Ascending aorta (tissue), 2 donors: ENCODE results near the gene GSTM1. TPM values are rescaled to one million over a fixed set of nuclear protein-coding genes. Genes with fewer than 3 reads are reported as not detected.

Experiments used
- DNase-seq, 2 donors: peaks; one replicate each; pipeline ENCODE4 v3.0.0-alpha.2; 2019; ENCODE audit warnings: low spot score in 2 of 2
- H3K27ac ChIP-seq, 2 donors: fragments of 200-600 bp; sonication (generic); one replicate each; pipeline ENCODE4 v1.5.1; 2016 to 2017; ENCODE audit warnings: mild to moderate bottlenecking in 1 of 2
- H3K27me3 ChIP-seq: fragments of 200-600 bp; sonication (generic); one replicate; pipeline ENCODE4 v1.5.1; 2017
- H3K36me3 ChIP-seq, 2 donors: fragments of 200-600 bp; sonication (generic); one replicate each; pipeline ENCODE4 v1.5.1; 2016
- H3K4me1 ChIP-seq, 2 donors: fragments of 200-600 bp; sonication (generic); one replicate each; pipeline ENCODE4 v1.5.1; 2016 to 2017; ENCODE audit warnings: mild to moderate bottlenecking in 1 of 2
- H3K4me3 ChIP-seq, 2 donors: fragments of 200-600 bp; sonication (generic); one replicate each; pipeline ENCODE4 v1.5.1; 2016 to 2017; ENCODE audit warnings: mild to moderate bottlenecking in 1 of 2
- H3K9me3 ChIP-seq, 2 donors: fragments of 200-600 bp; sonication (generic); one replicate each; pipeline ENCODE4 v1.5.1; 2016
- intact Hi-C: fragments of 100-400 bp; cut with DNase I; formaldehyde crosslinking; loops from one replicate; pipeline ENCODE4 v1.15.1; 2023
- total RNA-seq: library from RNA; depleted of rRNA; stranded (reverse); fragments of >200 nt; gene quantifications from one replicate; pipeline ENCODE4 v1.1.0, GENCODE V29; 2016
- TF ChIP-seq, protein P1 (sequence below), 3 experiments: fragments of 200-600 bp in 2 of 3; fragments of 450-650 bp in 1 of 3; sonication (generic) in 2 of 3; IDR thresholded peaks; one replicate each; pipeline ENCODE4 v1.5.1; 2016 to 2019; ENCODE audit warnings: antibody characterized with exemption in 3 of 3, mild to moderate bottlenecking in 1 of 3, moderate library complexity in 1 of 3

GSTM1 gene
- 89.4 TPM for total RNA-seq

DNA sequence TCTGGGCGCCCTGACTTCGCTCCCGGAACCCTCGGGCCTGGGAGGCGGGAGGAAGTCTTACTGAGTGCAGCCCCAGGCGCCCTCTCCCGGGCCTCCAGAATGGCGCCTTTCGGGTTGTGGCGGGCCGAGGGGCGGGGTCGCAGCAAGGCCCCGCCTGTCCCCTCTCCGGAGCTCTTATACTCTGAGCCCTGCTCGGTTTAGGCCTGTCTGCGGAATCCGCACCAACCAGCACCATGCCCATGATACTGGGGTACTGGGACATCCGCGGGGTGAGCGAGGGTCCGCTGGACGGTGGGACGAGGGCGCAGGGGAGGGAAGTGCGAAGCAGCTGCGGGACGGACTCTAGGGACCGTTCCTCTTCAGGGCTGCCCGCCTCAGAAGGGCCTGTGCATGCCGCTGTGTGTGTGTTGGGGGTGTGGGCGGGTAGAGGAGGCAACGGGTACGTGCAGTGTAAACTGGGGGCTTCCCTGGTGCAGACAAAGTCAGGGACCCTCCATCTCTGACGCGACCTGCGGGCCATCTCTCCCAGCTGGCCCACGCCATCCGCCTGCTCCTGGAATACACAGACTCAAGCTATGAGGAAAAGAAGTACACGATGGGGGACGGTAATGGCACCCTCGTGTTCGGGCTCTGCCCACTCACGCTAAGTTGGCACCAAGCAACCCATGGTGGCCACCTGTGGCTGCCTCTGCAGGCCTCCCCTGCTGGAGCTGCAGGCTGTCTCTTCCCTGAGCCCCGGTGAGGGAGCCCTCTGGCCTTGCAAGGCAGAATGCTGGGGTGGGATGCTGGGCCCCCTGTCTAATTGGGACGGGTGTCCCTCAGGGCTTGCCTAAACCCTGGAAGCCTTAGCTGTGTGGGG lies at the start of gene GSTM1:
Gene GSTM1, plus strand, starts transcription at position 177 of the 859 bp plus-strand sequence. Its CDS starts 57 bp downstream, at position 234.
- Histone ChIP-seq H3K27ac (peak within 1 kb of the TSS in 1 of 2 donors; percentile 46), H3K4me3 (peak within 1 kb of the TSS in 1 of 2 donors; percentile 38)
- intact Hi-C loops, result loop anchor here (1.0 to 5.0 kb wide), 2 partner anchors 46 to 140 kb away; partner anchors contain the start of gene GNAI3

DNA sequence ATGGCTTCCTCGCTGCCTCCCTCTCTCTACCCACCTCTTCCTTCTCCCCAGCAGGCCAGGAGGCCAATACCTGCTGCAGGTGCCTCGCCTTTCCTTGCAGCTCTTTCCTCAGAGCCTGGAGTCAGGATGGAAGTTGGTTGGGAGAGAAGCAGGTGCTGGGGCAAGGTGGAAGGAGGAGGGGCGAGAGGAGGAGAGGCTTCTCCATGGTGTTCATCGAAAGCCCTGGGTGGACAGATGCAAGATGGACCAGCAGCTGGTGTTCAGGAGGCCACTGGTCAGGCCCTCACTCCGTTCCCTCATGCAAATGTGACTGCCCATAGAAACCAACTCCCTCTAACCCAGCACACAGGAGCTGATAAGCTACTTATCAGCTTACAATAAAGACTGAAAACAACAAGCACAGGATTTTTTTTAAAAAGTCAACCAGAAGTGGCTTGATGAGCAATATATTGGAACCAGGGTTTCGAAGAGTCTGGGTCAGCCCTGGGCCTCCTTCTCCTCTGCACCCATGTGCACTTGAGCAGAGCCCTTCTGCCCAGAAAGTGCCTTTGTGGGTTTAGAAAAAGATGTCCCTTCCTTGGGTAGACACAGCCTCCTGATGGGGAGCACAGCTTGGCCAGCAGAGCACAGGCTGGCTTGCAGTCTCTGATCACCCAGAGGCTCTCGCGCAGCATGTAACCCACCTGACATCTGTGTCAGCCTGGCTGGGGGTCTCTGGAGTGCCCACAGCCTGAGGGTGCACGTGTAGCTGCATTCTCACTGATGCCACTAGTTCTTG lies 48.4 kb upstream of the GSTM1 start:
- intact Hi-C loops, result no loop called here
- Histone ChIP-seq H3K36me3 (no peaks in the 10 kb centered on the region), H3K27ac (no peak overlapping the region), H3K9me3 (no peaks in the 10 kb centered on the region), H3K4me3 (no peak overlapping the region), H3K4me1 (no peaks in the 10 kb centered on the region), H3K27me3 (no peaks in the 10 kb centered on the region)
- DNase-seq, result no peak
- TF ChIP-seq, protein P1, sequence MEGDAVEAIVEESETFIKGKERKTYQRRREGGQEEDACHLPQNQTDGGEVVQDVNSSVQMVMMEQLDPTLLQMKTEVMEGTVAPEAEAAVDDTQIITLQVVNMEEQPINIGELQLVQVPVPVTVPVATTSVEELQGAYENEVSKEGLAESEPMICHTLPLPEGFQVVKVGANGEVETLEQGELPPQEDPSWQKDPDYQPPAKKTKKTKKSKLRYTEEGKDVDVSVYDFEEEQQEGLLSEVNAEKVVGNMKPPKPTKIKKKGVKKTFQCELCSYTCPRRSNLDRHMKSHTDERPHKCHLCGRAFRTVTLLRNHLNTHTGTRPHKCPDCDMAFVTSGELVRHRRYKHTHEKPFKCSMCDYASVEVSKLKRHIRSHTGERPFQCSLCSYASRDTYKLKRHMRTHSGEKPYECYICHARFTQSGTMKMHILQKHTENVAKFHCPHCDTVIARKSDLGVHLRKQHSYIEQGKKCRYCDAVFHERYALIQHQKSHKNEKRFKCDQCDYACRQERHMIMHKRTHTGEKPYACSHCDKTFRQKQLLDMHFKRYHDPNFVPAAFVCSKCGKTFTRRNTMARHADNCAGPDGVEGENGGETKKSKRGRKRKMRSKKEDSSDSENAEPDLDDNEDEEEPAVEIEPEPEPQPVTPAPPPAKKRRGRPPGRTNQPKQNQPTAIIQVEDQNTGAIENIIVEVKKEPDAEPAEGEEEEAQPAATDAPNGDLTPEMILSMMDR (IDR thresholded peaks at IDR 0.05), result no peak

More for the DNA sequence above, at the start of gene GSTM1:
- TF ChIP-seq, protein P1 (IDR thresholded peaks at IDR 0.05), result peak in 1 of 3 experiments; percentile 41
- no peaks in the 10 kb centered on the region for H3K9me3 ChIP-seq
- peak in 1 of 2 donors; percentile 89 for DNase-seq
- no peaks in the 10 kb centered on the region for H3K27me3 ChIP-seq
- H3K4me1 ChIP-seq, result no peaks in the 10 kb centered on the region
- no peaks in the 10 kb centered on the region for H3K36me3 ChIP-seq

DNA sequence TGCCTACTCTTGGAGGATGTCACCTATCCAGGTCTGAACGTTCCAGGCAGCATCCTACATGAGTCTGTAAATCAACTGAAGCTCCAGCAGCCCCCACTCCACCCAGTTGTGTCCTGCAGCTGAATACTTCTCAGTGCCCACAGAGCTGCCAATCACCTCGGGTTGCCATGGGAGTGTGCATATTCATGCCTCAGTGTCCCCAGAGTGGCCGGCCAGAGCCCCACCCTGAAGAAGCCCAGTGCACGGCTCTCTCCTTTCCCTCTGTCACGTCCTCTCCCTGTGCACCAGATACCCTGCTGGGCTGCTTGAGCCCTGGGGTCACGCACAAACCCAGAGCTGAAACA lies 47.8 kb upstream of the GSTM1 start:
- no peaks in the 10 kb centered on the region for H3K4me1 ChIP-seq
- DNase-seq, result no peak
- TF ChIP-seq, protein P1 (IDR thresholded peaks at IDR 0.05), result no peak
- no peaks in the 10 kb centered on the region for H3K9me3 ChIP-seq
- no peaks in the 10 kb centered on the region for H3K27me3 ChIP-seq
- no peaks in the 10 kb centered on the region for H3K36me3 ChIP-seq
- no peak overlapping the region for H3K27ac ChIP-seq
- intact Hi-C loops, result loop anchor here (5.0 kb wide), 4 partner anchors 47 to 342 kb away; partner anchors contain the start of genes AHCYL1, GNAI3 and GSTM1
- H3K4me3 ChIP-seq, result no peak overlapping the region

DNA sequence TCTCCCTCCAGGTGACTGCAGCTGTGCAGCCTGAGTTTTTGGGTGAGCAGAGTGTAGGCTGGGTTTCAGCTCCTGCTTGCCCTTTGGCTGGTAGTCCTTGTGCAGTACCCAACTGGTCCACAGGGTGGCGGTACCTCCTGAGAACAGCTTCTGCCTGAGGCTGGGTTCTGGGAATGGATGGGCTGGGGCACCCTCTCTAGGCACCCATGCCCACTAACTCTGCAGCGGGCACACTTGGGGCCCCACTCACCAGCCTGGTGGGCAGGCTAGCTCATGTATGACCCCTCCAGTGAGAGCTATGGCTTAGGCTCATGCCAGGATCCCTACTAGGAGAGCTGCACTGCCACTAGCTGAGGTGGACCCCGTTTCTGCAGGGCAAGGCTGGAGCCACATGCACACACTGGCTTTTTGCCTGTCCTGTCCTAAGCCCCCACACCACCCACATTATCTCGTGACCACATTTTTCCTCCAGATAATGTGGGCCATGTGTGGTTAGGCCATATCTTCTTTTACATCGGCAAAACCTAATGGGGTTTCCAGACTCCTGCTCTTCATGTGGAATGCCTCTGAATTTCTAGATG lies 47.2 kb upstream of the GSTM1 start:
- TF ChIP-seq, protein P1 (IDR thresholded peaks at IDR 0.05), result peak; percentile 86 to 95 (median 94)
- Histone ChIP-seq H3K36me3 (no peaks in the 10 kb centered on the region), H3K4me1 (no peaks in the 10 kb centered on the region), H3K27me3 (no peaks in the 10 kb centered on the region), H3K9me3 (no peaks in the 10 kb centered on the region), H3K4me3 (no peak overlapping the region), H3K27ac (no peak overlapping the region)
- DNase-seq, result peak in 1 of 2 donors; percentile 93
- intact Hi-C loops, result loop anchor here (5.0 kb wide), 4 partner anchors 47 to 342 kb away; partner anchors contain the start of genes AHCYL1, GNAI3 and GSTM1

DNA sequence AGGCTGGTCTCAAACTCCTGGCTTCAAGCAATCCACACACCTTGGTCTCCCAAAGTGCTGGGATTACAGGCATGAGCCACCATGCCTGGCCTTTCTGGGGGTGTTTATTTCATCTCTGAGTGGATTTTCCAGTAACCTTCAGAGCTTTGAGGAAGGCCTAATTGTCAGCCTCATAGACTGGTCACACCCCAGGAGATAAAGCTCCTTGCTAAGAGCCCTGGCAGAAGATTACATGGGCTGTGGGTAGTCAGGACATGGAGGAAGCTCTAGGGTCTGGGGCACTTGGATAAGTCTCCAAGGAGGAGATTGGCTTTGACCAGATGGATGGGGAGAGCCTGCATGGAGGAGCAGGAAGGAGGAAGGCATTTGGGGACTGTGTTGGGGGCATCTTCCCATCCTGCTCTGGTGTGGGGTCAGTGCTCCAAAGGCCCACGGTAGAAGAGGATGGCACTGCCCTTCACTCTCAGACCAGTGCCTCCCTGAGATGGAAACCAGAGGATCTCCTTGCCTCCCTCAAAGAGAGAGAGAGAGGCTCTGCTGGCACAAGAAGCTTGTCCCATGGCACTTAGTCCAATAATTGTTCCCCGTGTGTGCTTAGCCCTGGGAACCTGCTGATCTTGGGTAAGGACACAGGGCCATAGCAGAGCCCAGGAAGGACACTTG lies 46.4 kb upstream of the GSTM1 start:
- DNase-seq, result no peak
- Histone ChIP-seq H3K36me3 (no peaks in the 10 kb centered on the region), H3K9me3 (no peaks in the 10 kb centered on the region), H3K27me3 (no peaks in the 10 kb centered on the region), H3K4me1 (no peaks in the 10 kb centered on the region), H3K4me3 (no peak overlapping the region), H3K27ac (no peak overlapping the region)
- intact Hi-C loops, result loop anchor here (5.0 kb wide), 4 partner anchors 46 to 341 kb away; partner anchors contain the start of genes AHCYL1, GNAI3 and GSTM1
- TF ChIP-seq, protein P1 (IDR thresholded peaks at IDR 0.05), result no peak
